ENCODE results near the gene STK26. TPM values are rescaled to one million over a fixed set of nuclear protein-coding genes. Genes with fewer than 3 reads are reported as not detected.

The STK26 gene
- total RNA-seq, 4 donors from 2014 or later: 4.9 to 7.5 (median 5.6) TPM

DNA sequence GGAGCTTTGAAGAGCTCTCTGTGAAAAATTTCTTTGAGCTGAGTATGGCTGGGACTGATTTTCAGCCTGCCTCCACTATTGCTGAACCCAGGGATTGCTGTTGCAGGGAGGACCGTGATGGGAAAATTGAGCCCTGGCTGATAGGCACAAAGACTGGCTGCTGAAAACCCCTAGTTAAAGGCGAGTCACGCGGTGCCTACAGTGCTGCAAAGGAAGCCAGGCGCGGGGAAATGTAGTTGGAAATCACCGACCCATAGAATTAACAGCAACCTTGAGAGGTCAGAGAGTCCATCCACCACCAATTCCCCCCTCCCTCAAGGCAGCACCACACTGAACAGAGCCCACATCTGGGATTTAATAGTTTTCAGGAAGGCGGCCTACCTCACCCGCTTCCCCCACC, 78.7 kb downstream of the STK26 start:
- 69 to 88% methylated on average over 8 to 9 of the region's 9 CpGs for WGBS, 2 donors
- Histone ChIP-seq H3K27me3 (no peaks in the 10 kb centered on the region), H3K9me3 (no peaks in the 10 kb centered on the region), H3K36me3 (no peaks in the 10 kb centered on the region), H3K27ac (no peak overlapping the region), H3K4me1 (no peaks in the 10 kb centered on the region), H3K4me3 (replicated peaks in 1 of 3) (no peak overlapping the region)
- no peak for DNase-seq
- no peak for TF ChIP-seq POLR2A (IDR thresholded peaks at IDR 0.05)
- TF ChIP-seq, protein P1, sequence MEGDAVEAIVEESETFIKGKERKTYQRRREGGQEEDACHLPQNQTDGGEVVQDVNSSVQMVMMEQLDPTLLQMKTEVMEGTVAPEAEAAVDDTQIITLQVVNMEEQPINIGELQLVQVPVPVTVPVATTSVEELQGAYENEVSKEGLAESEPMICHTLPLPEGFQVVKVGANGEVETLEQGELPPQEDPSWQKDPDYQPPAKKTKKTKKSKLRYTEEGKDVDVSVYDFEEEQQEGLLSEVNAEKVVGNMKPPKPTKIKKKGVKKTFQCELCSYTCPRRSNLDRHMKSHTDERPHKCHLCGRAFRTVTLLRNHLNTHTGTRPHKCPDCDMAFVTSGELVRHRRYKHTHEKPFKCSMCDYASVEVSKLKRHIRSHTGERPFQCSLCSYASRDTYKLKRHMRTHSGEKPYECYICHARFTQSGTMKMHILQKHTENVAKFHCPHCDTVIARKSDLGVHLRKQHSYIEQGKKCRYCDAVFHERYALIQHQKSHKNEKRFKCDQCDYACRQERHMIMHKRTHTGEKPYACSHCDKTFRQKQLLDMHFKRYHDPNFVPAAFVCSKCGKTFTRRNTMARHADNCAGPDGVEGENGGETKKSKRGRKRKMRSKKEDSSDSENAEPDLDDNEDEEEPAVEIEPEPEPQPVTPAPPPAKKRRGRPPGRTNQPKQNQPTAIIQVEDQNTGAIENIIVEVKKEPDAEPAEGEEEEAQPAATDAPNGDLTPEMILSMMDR (IDR thresholded peaks at IDR 0.05): no peak
- intact Hi-C loops (cut with DNase I): no loop called here

DNA sequence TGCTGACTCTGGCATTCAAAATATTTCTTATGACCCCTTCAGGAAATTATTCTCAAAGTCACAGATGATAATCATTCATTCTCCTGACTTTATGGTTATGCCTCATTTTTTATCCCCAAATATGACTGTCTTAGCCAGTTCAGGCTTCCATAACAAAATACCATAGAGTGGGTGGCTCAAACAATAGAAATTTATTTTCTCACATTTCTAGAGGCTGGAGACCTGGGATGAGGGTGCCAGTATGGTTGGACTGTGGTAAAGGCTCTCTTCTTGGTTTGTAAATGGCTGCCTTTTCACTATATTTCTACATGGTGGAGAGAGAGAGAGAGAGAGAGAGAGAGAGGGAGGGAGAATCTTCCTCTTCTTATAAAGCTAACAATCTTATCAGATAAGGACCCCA, 84.2 kb downstream of the STK26 start:
- Histone ChIP-seq H3K27ac (no peak overlapping the region), H3K4me1 (no peaks in the 10 kb centered on the region), H3K9me3 (no peaks in the 10 kb centered on the region), H3K27me3 (no peaks in the 10 kb centered on the region), H3K4me3 (replicated peaks in 1 of 3) (no peak overlapping the region), H3K36me3 (no peaks in the 10 kb centered on the region)
- no peak for TF ChIP-seq POLR2A (IDR thresholded peaks at IDR 0.05)
- TF ChIP-seq, protein P1 (IDR thresholded peaks at IDR 0.05): no peak
- intact Hi-C loops (cut with DNase I): no loop called here
- no peak for DNase-seq

DNA sequence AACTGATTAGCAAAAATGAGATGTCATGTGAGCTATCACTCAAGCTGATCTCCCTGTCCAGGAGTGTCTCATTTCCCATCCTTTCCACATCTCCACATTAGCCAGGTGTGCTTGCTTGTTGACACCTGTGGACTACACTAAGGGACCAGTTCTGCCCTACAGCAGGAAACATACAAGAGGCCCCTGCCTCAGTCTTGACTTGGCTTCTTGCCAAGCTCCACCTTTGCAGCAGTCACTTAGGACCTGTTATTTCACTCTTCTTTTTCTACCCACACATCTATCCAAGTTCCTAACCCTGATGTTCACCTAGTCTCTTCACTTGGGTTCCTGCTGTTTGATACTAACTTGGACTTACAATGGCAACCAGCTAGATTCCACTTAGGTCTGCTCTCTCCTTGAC, 91.5 kb downstream of the STK26 start:
- H3K9me3 ChIP-seq: no peaks in the 10 kb centered on the region
- intact Hi-C loops (cut with DNase I): no loop called here
- no peak for DNase-seq

DNA sequence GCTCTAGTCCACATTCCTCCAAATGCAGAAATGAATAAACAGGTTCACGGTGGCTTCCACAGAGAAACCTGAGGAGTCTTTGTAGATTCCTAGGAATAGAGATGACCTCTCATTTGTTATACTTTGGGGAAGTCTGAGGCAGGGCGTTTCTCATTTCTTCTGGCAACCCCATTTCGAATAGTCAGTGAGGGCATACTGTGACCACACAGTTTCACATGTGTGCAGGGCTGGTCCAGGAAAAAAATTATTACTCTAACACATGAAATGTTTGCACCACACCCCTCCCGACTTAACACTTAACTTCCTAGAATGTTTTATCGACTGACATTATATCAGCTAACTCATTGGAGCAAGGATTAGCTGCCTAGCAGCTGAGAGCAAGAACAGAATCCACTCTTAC, 92.7 kb downstream of the STK26 start:
- Histone ChIP-seq H3K36me3 (no peaks in the 10 kb centered on the region), H3K9me3 (no peaks in the 10 kb centered on the region), H3K27me3 (no peaks in the 10 kb centered on the region), H3K4me1 (no peaks in the 10 kb centered on the region), H3K27ac (no peak overlapping the region), H3K4me3 (replicated peaks in 1 of 3) (no peak overlapping the region)
- 84 to 91% methylated on average over 5 of the region's 5 CpGs for WGBS, 2 donors
- DNase-seq: no peak
- no peak for TF ChIP-seq POLR2A (IDR thresholded peaks at IDR 0.05)
- TF ChIP-seq, protein P1 (IDR thresholded peaks at IDR 0.05): no peak
- intact Hi-C loops (cut with DNase I): no loop called here

More for the DNA sequence above, 91.5 kb downstream of the STK26 start:
- H3K27me3 ChIP-seq: no peaks in the 10 kb centered on the region
- no peak overlapping the region for H3K27ac ChIP-seq
- H3K4me1 ChIP-seq: no peaks in the 10 kb centered on the region
- TF ChIP-seq POLR2A (IDR thresholded peaks at IDR 0.05): no peak
- TF ChIP-seq, protein P1 (IDR thresholded peaks at IDR 0.05): no peak
- H3K36me3 ChIP-seq: no peaks in the 10 kb centered on the region
- H3K4me3 ChIP-seq (replicated peaks in 1 of 3): no peak overlapping the region

DNA sequence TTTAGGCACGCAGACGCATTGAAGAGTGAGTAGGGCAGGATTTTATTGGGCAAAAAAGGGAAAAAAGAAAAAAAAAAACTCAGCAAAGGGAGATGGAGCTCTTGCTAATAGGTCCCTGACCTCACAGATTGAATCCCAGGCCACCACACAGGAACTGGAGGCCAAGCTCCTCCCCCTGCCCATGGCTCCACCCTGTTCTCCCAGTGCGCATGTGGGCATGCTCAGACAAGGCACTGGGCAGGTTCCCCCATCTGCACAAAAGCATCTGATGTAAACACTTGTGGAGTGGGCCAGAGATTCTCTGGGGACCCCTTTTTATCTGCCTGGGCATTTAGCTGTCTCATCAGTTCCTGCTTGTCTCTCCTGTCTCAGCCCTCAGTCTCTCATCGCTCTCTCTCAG, 95.3 kb downstream of the STK26 start:
- H3K27ac ChIP-seq: no peak overlapping the region
- no peaks in the 10 kb centered on the region for H3K27me3 ChIP-seq
- no peak overlapping the region for H3K4me3 ChIP-seq (replicated peaks in 1 of 3)
- no peaks in the 10 kb centered on the region for H3K9me3 ChIP-seq
- WGBS, 2 donors: 92 to 94% methylated on average over 4 of the region's 4 CpGs
- DNase-seq: no peak
- H3K36me3 ChIP-seq: no peaks in the 10 kb centered on the region
- TF ChIP-seq, protein P1 (IDR thresholded peaks at IDR 0.05): no peak
- TF ChIP-seq POLR2A (IDR thresholded peaks at IDR 0.05): no peak
- no peaks in the 10 kb centered on the region for H3K4me1 ChIP-seq
- intact Hi-C loops (cut with DNase I): no loop called here
